Left forelimb (tissue), 1 donor: ENCODE data around the gene BMP10.

Experiments used
- DNase-seq: peaks from one replicate; pipeline ENCODE4 v3.0.0-alpha.2; 2018; ENCODE audit warnings: low spot score

BMP10 gene

DNA sequence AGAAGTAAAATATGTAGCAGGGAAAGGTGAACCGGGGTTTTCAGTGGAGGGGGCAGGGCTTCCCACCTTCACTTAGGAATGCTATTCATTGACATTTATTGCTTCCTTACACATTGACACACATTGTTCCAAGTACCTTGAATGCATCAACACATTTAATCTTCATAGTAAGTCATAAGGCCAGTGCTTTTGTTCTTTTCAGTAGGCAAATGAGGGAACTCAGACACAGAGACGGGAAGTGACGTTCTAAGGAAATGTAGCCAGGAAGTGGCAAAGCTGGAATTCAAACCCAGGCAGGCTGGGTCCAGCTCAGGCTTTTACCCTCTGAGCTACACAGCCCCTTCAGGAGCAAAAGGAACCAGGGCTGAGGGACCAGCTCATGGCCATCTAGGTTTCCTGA, 20.7 kb downstream of the BMP10 start:
- no peak for DNase-seq

DNA sequence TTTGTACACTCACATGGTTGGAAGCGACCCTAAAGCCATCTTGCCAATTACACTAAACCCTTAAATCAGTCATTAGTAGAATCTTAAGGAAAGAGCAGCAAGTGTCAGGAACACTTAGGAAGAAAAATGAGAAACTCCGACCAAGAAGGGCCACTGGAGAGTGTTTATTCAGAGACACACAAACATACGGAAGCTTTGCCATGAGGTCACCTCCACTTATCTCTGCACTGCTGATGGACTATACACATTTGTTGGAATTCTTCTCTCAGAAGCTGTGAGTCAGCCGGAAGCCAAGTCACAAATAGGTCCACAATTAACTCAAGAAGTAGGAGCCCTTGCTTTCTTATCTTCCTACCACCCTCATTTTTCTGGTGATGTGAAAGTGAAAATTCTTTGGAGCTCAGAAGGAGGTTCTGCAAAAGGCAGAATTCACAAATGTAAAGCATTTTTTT, 21.6 kb downstream of the BMP10 start:
- no peak for DNase-seq

DNA sequence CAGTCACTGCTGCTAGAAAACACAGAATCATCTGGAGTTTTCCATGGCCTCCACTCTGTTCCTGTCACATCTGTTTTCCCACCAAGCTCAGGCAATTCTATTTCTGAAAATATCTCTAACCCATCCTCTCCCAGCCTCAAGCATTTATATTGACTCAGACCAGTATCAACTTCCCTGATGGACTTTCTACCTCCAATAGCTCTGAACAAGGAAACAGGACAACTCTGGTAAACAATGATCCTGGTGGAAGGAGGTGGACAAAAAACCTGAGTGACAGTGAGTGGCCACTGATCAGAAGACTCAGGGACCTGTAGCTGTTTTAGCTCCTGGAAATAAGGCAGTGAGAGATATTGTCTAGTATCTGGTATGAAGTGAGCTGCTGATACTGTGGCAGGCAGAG, 23.4 kb downstream of the BMP10 start:
- DNase-seq: no peak

DNA sequence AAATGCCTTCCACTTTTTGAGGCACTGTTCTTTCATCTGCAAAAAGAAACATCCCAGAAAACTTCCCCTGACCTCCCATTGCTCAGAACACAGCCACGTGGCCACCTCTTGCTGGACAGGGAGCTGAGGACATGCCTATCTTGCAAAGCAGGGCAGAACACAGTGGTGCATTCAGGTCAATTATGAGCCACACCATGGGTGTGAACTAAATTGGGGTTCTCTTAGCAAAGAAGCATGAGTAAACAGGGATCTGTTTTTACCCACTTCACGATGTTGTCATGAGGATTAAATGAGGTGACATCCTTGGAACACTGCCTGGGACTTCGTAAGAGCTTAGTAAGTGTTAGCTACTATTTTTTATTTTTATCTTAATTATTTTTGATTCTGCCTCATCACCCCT, 25.1 kb downstream of the BMP10 start:
- DNase-seq: no peak

DNA sequence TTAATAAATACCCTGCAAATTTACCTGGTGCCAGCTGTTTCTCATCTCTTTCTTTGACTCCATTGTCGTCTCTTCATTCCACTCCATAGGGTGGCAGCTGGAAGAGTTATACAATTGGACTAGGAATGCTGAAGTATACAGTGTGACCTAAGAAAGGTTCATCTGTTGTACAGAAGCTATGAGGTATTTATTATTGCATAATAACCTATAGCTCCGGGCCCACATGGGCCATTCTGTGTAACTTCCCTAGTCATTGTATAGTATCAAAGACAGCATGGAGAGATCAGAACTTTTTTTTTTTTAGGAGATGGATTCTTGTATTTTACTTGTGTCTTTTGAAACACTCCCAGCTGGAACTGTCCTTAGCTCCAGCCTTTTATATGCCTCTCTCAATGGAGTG, 26.2 kb downstream of the BMP10 start:
- DNase-seq: no peak

DNA sequence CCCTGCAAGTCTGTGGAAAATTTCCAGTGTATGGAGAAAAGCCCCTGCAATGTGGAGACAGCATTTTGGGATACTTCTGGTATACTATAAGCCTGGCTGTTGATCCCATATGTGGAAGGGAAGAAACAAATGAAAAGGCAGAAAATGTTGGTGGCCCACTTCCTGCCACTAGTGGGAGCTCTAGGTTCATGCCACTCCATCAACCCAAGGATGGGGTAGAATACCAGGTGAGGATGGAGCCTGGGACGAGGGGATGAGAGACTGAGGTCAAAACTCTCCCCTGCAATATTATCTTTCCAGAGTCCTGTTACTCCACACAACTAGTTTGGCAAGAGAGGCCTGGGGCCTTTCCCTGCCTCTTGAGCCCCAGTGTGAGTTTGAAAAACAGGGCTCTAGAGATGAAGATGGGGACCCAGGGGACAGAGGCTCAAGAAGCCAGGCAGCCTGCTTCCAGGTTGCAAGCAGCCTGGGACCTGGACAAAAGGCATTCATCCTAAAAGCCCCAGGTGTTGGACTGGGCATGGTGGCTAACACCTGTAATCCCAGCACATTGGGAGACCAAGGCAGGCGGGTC, 31.9 kb downstream of the BMP10 start:
- DNase-seq: no peak

DNA sequence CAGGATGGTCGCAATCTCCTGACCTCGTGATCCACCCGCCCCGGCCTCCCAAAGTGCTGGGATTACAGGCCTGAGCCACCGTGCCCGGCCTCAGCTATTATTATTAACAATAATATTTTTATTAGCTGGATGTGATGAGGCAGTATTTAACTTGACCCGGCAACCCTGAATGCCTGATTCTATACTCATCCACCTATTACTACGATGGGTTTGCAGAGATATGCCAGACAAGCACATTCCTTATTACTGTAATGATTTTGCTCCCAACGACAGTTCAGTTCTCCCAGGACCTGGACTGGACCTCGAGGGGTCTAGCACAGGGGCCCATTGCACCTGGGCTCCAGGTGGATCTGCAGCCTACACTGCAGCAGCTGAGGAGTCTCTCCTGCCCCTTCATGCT, 32.6 kb downstream of the BMP10 start:
- no peak for DNase-seq

DNA sequence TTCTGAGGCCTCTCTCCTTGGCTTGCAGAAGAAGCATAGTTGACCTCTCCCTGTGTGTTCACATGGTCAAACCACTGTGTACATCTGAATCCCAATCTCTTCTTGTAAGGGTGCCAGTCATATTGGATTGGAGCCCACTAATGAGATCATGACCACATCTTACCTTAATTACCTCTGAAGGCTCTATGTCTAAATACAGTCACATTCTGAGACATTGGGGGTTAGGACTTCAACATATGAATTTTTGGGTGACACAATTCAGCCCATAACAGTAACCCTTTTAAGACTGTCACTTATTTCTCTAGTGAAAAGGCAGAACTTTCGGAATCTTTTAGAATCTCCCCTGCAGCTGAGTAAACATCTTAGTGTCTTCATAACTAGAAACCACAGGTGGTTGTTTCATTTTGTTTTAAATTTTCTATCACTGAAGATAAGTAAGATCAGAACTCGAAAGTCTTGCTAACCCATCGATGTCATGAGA, 33.3 kb downstream of the BMP10 start:
- no peak for DNase-seq

DNA sequence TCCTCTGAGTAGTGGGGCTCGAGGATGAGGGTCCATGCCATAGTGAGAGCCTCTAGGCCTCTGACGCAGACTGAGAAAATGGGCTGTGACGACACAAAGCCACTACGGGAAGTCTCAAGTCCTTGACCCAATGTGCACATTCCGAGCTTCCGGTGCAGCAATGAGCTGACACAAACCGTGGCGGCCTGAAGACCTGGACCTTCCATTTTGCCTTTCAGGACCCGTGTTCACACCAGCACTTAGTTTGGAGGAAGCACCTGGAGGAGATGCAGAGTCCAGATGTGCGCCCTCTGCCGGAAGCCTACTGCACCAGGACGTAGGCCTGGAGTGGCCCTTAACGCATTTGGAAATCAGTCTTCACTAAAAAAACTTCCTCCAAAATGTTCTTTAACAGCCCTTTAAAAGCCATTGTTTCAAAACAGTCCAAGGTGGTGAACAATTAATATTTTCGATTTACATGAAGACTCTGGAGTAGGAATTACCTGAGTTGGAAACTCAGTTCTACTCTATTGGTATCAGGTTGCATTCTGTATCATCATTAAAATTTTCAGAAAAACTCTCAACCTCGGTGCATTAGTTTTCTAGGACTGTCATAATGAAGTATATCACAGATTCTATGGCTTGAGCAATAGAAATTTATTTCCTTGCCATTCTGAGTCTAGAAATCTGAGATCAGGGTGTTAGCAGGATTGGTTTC, 33.9 kb downstream of the BMP10 start:
- DNase-seq: no peak

DNA sequence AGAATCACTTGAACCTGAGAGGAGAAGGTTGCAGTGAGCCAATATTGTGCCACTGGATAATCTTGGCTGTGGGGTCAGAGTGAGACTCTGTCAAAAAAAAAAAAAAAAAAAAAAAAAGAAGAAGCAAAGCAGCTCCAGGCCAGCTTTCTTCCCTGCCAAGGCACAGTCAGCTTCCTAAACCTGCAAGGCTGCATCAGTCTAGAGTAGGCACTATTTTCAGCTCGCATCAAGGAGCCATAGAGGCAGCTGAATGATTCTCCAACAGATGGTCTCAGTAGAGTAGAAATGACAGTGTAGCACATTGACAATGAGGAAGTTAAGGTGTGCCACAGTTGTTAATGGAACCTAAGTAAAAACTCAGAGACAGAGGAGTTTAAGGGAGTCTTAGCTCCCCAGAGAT, 35.6 kb downstream of the BMP10 start:
- no peak for DNase-seq

DNA sequence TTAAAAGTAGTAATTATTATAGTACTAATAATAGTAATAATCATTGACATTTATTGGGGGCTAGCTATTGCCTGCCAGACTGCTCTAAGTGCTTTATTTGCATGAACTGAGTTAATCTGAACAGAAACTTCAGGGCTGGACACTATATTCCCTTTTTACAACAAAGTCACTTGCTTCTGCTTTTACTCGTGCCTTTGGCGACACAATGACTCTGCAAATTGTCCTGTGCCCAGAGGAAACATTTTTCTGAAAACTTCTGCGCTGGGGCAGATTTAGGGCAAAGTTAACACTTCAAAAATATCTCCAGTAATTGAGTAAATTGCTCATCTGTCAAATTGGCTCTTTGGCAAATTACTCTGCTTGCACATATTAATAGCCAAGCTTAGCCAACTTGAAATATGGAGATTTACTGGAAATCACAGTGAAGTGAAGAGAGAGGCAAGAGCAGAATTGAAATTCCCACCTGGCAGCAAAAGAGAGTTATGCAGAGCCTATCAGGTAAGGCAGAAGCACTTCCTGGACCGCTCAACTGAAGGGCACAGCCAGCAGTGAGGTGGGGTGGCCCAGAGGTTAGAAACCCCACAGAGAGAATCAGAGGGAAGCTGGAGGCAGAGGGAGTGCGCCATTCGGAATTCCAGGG, 36.3 kb downstream of the BMP10 start:
- no peak for DNase-seq

DNA sequence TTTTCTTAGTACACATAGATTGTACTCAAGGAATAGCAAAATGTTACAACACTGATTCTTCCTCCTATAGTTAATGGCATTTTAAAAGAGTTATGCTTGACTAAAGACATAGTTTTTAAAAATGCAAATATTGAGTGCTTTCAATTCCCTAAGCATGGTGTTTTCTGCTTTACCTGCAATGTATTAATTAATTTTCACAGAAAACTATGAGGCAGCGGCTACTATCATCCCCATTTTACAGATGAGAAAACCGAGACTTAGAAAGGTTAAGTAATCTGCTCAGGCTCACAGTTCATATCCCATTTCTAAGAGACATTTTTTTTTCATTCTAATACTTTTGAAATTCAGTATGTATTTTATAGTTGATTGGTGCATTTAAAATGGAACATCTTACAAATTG, 38.0 kb downstream of the BMP10 start:
- no peak for DNase-seq

DNA sequence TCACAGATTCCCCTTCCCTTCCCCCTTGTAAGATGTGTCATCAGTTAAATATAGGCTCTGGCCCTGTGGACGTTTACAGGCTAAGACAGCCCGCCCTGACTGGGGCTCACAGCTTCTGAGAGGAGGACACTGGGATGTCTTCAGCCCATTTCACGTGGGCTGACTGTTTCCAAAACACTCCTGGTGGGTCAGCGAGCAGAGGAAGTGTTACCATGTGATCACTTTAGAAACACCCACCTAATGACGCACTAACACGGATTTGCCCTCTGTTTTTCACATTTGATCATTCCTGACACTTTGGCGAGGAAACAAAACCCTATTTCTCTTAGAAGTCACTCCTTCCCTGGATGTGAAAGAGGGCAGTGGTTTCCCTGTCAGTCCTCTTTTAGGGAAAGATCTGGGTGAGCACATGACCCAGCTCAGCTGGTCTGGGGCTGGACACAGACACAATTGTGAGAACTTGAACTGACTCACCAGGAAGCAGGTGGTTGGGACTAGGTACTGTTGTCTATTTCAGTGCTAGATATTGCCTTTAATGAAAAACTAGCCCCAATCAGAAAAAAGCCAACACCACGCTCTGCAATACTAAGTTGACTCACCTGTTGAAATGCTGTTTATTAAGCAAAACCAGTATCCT, 38.8 kb downstream of the BMP10 start:
- no peak for DNase-seq

DNA sequence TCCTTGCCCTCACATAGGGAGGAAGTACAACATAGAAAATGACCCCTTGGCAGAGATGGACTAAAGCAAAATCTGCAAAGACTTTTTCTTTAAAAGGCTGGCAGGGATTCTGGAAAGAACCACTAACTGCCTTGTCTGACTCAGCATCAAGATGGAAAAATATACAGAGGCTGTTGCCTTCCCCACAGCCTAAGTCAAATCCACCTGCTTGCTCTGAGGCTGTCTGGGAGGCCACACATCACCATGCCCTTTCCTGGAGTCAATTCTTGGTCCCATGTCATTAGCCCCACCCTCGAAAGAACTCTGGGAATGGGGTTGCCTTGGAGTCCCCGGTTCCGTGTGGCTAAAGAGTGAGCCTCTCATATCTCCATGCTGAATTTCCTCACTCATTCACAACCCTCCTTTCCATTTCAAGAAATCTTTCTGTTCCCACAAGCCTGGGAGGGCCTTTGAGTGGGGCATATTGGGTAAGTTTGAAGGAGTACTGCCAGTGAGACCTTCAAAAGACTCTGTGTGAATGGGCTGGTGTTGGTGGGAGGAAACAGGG, 39.4 kb downstream of the BMP10 start:
- DNase-seq: no peak

DNA sequence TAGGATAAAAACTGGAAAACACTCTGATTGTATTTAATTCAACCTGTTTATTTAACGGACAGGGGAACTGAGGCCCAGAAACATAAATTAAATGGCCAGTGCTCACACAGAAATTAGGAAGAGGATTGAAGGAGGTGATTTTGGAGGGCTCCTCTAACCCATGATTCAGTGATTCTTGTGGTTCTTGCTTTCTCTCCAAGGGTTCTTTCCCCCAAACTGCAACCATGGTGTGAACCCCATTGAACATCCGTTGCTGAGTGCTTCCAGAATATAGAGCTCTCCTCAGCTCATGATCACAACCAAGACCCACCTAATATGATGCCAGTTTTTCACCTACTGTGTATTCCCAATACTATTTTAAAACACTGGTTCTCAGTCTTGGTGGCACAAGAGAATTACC, 41.4 kb downstream of the BMP10 start:
- no peak for DNase-seq

DNA sequence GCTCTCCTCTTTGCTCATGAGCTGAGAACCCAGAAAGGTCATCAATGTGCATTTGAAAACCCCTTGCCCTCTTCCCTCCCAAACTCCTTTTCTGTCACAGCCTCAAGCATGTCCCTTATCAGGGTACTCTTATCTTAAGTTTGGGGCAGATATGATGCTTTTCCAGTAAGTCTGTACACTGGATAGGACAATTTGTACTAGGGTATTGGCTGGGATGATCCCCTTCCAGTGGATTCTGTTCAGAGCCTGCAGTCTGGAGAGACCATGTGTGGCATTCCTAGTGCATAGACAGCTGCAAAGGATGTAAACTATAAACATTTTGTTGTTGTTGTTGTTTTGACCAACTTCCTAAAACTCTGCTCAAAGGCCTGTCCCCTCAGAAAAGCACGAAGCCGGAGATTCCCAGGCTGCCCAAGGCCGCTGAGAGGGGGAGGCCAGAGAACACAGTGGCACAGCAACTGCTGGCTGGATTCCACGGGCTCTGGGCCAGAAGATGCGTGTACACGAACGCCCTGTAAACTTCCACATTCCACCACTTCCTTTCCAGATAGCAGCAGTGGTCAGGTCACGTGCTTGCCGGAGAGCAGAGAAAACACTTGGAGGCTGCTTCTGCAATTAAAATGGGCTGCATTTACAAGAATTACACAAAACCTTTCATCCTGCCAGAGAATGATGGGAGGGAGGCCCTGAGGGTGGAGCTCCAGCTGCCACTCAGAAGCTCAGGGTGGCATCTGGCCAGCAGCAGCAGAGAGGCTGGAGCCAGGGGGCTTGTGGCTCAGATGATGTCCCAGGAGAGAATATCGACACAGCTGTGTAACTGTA, 42.1 kb downstream of the BMP10 start:
- peak; percentile 91 for DNase-seq

DNA sequence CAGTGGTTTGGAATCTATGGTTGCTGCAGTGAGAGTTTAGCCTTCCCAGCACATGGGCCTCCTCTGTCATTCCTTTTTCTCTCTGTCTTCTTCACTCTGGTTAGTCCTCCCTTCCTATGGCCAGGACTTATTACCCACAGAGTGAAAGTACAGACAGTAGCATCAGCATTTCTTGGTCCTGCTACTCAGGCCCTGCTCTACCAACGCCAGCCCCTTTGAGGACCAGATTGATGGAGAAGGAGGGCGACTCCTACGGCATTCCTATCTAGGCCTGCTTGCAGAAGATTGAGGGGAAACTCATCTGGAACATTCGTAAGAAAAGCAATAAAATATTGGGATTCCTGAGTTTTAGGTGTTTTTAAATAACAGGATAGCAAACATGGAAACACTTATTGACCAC, 43.5 kb downstream of the BMP10 start:
- DNase-seq: no peak

DNA sequence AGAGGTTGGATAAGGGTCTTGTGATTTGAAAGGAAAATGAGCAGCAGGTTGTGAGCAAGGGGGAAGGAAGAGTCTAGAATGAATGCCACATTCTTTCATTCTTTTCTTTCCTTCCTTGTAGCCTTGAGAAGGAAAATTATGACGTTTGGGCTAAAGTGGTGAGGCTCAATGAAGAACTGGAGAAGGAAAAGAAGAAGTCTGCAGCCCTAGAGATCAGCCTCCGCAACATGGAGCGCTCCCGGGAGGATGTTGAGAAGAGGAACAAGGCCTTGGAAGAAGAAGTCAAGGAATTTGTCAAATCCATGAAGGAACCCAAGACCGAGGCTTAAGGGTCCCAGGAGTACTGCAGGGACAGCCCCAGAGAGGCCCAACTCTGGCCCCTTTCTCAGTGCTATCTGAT, 45.3 kb downstream of the BMP10 start:
- no peak for DNase-seq

DNA sequence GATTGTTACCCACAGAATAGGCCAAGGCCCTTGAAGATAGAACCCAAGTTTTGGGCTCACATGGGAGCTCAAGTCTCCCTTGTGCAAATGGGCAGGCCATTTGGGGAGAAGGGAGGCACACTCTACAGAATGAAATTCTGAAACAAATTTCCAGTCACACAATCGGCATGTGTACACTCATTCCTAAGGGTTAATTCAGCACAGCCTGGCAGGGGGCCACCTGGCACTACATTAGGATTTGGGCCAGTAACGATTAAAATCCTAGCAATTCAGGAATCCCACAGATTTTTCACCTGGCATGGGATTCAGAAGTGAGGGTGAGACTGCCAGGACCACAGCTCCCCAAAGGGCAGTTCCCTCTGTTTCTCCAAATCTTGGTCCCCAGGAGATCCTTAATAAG, 46.4 kb downstream of the BMP10 start:
- no peak for DNase-seq

DNA sequence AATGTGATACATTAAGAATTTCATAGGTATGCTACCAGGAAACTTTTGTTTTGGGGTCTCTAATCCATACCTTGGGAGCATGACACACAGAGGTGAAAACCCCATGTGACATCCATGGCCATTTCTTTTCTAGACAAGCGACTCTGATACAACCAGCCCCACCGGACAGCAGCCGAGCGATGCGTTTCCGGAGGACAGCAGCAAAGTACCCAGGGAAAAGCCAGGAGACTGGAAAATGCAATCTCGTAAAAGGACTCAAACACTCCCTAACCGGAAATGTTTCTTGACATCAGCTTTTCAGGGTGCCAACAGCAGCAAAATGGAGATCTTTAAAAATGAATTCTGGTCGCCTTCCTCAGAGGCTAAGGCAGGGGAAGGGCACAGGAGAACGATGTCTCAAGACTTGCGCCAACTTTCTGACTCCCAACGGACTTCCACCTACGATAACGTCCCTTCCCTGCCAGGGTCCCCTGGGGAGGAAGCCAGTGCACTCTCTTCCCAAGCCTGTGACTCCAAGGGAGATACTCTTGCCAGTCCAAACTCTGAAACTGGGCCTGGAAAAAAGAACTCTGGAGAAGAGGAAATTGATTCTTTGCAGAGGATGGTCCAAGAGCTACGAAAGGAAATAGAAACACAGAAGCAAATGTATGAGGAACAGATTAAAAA, 48.9 kb downstream of the BMP10 start:
- DNase-seq: no peak

DNA sequence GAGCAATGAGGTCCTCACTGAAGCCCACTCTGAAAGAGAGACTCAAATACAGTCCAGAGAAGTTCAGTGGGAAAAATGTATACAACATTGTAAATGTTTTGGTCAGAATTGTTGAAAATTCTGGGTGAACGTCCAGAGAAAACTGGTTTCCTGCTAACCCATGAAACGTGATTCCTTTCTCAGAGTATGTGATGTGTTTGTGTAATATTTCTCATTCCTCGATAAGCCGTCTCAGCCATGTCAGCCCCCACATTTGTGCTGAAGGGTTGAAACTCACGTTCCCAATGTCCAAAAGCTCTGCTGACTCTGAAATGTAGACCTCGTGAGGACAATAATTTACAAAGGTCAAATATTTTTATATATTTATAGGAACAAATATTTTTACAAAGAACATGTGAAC, 51.6 kb downstream of the BMP10 start:
- no peak for DNase-seq
